Ishikawa (cell line): ENCODE measurements around the gene CIAO3.

Experiments used
- CEBPB ChIP-seq: IDR thresholded peaks from 2 replicates; pipeline ENCODE4 v1.6.1; 2012
- CREB1 ChIP-seq: IDR thresholded peaks from 2 replicates; pipeline ENCODE4 v1.6.1; 2012; ENCODE audit warnings: low read depth
- EGR1 ChIP-seq: IDR thresholded peaks from 2 replicates; pipeline ENCODE4 v1.6.1; 2012
- EP300 ChIP-seq: IDR thresholded peaks from 2 replicates; pipeline ENCODE4 v1.6.1; 2012; ENCODE audit warnings: borderline replicate concordance
- MAX ChIP-seq: IDR thresholded peaks from 2 replicates; pipeline ENCODE4 v1.6.1; 2012
- NFIC ChIP-seq: IDR thresholded peaks from 2 replicates; pipeline ENCODE4 v1.6.1; 2012
- RAD21 ChIP-seq: IDR thresholded peaks from 2 replicates; pipeline ENCODE4 v1.6.1; 2012; ENCODE audit warnings: low read depth
- REST ChIP-seq: IDR thresholded peaks from 2 replicates; pipeline ENCODE4 v1.6.1; 2012; ENCODE audit warnings: low read depth, mild to moderate bottlenecking
- TEAD4 ChIP-seq: IDR thresholded peaks from 2 replicates; pipeline ENCODE4 v1.6.1; 2012
- USF1 ChIP-seq: IDR thresholded peaks from 2 replicates; pipeline ENCODE4 v1.6.1; 2012
- YY1 ChIP-seq: IDR thresholded peaks from 2 replicates; pipeline ENCODE4 v1.6.1; 2012; ENCODE audit warnings: low read depth
- ZBTB7A ChIP-seq: IDR thresholded peaks from 2 replicates; pipeline ENCODE4 v1.6.1; 2012; ENCODE audit warnings: low read depth

GRCh38 chr16:779561-779960, 38.8 kb upstream of the CIAO3 start:
- TF ChIP-seq NFIC (no peak), YY1 (no peak), EP300 (no peak), REST (no peak), USF1 (no peak), RAD21 (no peak), TEAD4 (no peak), ZBTB7A (no peak), CREB1 (no peak), CEBPB (no peak), EGR1 (no peak), MAX (no peak)
